ENCODE results near the gene PLG. TPM values are rescaled to one million over a fixed set of nuclear protein-coding genes. Genes with fewer than 3 reads are reported as not detected.
"Not testable (repeated sequence)": the region's sequence is repeated elsewhere in the genome, so short reads cannot be mapped to it uniquely, and the experiment has no call there.

Gene PLG
- total and polyA plus RNA-seq, 2 experiments from 2014 or later = 0.71 TPM; not detected in 1

GRCh38 chr6:160774399-160774798 lies 72.4 kb downstream of the PLG start:
- H3K27ac ChIP-seq = no peak overlapping the region
- no peaks in the 10 kb centered on the region for H3K36me3 ChIP-seq

GRCh38 chr6:160775792-160776580 lies 73.9 kb downstream of the PLG start:
- no peaks in the 10 kb centered on the region for H3K27me3 ChIP-seq
- H3K27ac ChIP-seq = no peak overlapping the region
- DNase-seq (ENCODE audit: low read depth in 1 of 2, low spot score in 1 of 2) = no peak
- H3K4me3 ChIP-seq = no peak overlapping the region
- H3K9me3 ChIP-seq (ENCODE audit: low read depth) = no peaks in the 10 kb centered on the region
- no peak for TF ChIP-seq CTCF (IDR thresholded peaks at IDR 0.05; ENCODE audit: low read depth, low read length)
- no peaks in the 10 kb centered on the region for H3K4me1 ChIP-seq (ENCODE audit: low read depth)
- H3K36me3 ChIP-seq = no peaks in the 10 kb centered on the region

More at GRCh38 chr6:160774399-160774798, 72.4 kb downstream of the PLG start:
- H3K4me1 ChIP-seq (ENCODE audit: low read depth) = no peaks in the 10 kb centered on the region
- no peak for TF ChIP-seq CTCF (IDR thresholded peaks at IDR 0.05; ENCODE audit: low read depth, low read length)
- H3K9me3 ChIP-seq (ENCODE audit: low read depth) = no peaks in the 10 kb centered on the region
- H3K27me3 ChIP-seq = no peaks in the 10 kb centered on the region
- no peak overlapping the region for H3K4me3 ChIP-seq
- DNase-seq (ENCODE audit: low read depth in 1 of 2, low spot score in 1 of 2) = no peak

- not testable (repeated sequence) for H3K36me3 ChIP-seq; DNase-seq (ENCODE audit: low read depth in 1 of 2, low spot score in 1 of 2); H3K4me3 ChIP-seq; H3K4me1 ChIP-seq (ENCODE audit: low read depth); H3K9me3 ChIP-seq (ENCODE audit: low read depth); H3K27me3 ChIP-seq; H3K27ac ChIP-seq
These were observed 77.1 kb downstream of the PLG start for GRCh38 chr6:160779095-160779494.

GRCh38 chr6:160780656-160781055 lies 78.6 kb downstream of the PLG start:
- H3K36me3 ChIP-seq; H3K27me3 ChIP-seq; DNase-seq (ENCODE audit: low read depth in 1 of 2, low spot score in 1 of 2); H3K4me1 ChIP-seq (ENCODE audit: low read depth); H3K27ac ChIP-seq; H3K9me3 ChIP-seq (ENCODE audit: low read depth); H3K4me3 ChIP-seq: not testable (repeated sequence)

GRCh38 chr6:160781298-160781697 lies 79.3 kb downstream of the PLG start:
- no peaks in the 10 kb centered on the region for H3K4me1 ChIP-seq (ENCODE audit: low read depth)
- no peak for DNase-seq (ENCODE audit: low read depth in 1 of 2, low spot score in 1 of 2)
- H3K27me3 ChIP-seq = no peaks in the 10 kb centered on the region
- no peak overlapping the region for H3K4me3 ChIP-seq
- H3K36me3 ChIP-seq = no peaks in the 10 kb centered on the region
- no peak overlapping the region for H3K27ac ChIP-seq
- H3K9me3 ChIP-seq (ENCODE audit: low read depth) = no peaks in the 10 kb centered on the region
- no peak for TF ChIP-seq CTCF (IDR thresholded peaks at IDR 0.05; ENCODE audit: low read depth, low read length)

GRCh38 chr6:160782228-160782627 lies 80.2 kb downstream of the PLG start:
- H3K27me3 ChIP-seq = no peaks in the 10 kb centered on the region
- no peak overlapping the region for H3K4me3 ChIP-seq
- H3K9me3 ChIP-seq (ENCODE audit: low read depth) = no peaks in the 10 kb centered on the region
- no peaks in the 10 kb centered on the region for H3K36me3 ChIP-seq
- no peak for DNase-seq (ENCODE audit: low read depth in 1 of 2, low spot score in 1 of 2)
- H3K27ac ChIP-seq = no peak overlapping the region
- TF ChIP-seq CTCF (IDR thresholded peaks at IDR 0.05; ENCODE audit: low read depth, low read length) = no peak
- H3K4me1 ChIP-seq (ENCODE audit: low read depth) = no peaks in the 10 kb centered on the region
